ENCODE measurements around the gene TTC14. TPM values are rescaled to one million over a fixed set of nuclear protein-coding genes. Genes with fewer than 3 reads are reported as not detected.
"Not testable (repeated sequence)": the region's sequence is repeated elsewhere in the genome, so short reads cannot be mapped to it uniquely, and the experiment has no call there.

The TTC14 gene
- total and polyA plus RNA-seq, 2 experiments from 2014 or later, result 27.8 to 37.0 TPM

DNA sequence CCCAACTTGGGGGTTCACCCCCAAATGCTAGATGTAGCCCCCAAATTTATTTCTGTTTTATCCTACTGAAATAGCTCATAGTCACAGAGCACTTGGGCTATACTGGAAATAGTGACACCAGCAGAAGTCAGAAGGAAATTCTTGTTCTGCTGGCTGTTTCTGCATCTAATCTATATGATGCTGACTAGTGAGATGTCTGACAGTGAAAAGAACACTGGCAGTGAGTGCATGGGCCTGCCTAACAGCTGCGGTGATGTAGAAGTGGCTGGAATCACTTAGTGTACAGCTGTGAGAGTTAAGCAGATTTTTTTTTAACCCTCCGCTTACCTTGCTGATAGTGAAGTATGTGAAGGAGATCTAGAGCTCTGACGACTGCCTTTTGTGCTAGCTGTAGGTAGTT lies 14.0 kb downstream of the TTC14 start:
- Histone ChIP-seq H3K27ac (peak overlapping the region; percentile 11), H3K4me1 (ENCODE audit: low read depth) (peaks cover 5% of the 10 kb centered on the region), H3K27me3 (no peaks in the 10 kb centered on the region), H3K36me3 (peaks cover 25% of the 10 kb centered on the region), H3K9me3 (ENCODE audit: low read depth) (no peaks in the 10 kb centered on the region), H3K4me3 (no peak overlapping the region)
- TF ChIP-seq, protein P1, sequence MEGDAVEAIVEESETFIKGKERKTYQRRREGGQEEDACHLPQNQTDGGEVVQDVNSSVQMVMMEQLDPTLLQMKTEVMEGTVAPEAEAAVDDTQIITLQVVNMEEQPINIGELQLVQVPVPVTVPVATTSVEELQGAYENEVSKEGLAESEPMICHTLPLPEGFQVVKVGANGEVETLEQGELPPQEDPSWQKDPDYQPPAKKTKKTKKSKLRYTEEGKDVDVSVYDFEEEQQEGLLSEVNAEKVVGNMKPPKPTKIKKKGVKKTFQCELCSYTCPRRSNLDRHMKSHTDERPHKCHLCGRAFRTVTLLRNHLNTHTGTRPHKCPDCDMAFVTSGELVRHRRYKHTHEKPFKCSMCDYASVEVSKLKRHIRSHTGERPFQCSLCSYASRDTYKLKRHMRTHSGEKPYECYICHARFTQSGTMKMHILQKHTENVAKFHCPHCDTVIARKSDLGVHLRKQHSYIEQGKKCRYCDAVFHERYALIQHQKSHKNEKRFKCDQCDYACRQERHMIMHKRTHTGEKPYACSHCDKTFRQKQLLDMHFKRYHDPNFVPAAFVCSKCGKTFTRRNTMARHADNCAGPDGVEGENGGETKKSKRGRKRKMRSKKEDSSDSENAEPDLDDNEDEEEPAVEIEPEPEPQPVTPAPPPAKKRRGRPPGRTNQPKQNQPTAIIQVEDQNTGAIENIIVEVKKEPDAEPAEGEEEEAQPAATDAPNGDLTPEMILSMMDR (IDR thresholded peaks at IDR 0.05; ENCODE audit: low read depth, low read length), result no peak
- peak in 1 of 2 donors; percentile 55 for DNase-seq (ENCODE audit: low read depth in 1 of 2, low spot score in 1 of 2)

DNA sequence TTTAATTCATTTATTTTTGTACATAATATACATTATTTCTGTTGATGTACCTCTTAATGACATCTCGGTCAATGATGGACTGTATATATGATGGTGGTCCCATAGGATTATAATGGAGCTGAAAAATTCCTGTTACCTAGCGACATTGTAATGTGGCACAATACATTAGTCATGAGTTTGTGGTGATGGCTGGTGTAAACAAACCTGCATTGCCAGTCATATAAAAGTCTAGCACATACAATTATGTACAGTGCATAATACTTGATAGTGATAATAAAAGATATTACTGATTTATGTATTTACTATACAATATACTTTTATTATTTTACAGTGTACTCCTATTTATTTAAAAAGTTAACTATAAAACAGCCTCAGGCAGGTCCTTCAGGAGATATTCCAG lies 15.1 kb downstream of the TTC14 start:
- H3K4me3 ChIP-seq, result no peak overlapping the region

DNA sequence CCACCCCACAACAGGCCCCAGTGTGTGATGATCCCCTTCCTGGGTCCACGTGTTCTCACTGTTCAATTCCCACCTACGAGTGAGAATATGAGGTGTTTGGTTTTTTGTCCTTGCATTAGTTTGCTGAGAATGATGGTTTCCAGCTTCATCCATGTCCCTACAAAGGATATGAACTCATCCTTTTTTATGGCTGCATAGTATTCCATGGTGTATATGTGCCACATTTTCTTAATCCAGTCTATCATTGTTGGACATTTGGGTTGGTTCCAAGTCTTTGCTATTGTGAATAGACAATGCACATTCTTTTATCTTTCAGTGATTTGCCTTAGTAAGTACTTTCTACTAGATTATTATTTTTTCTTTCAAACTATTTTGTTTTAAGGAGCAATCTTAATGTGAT lies 16.6 kb downstream of the TTC14 start:
- not testable (repeated sequence) for H3K9me3 ChIP-seq (ENCODE audit: low read depth); H3K27me3 ChIP-seq; H3K4me3 ChIP-seq; H3K27ac ChIP-seq; H3K4me1 ChIP-seq (ENCODE audit: low read depth); DNase-seq (ENCODE audit: low read depth in 1 of 2, low spot score in 1 of 2); H3K36me3 ChIP-seq

More for the DNA sequence above, 15.1 kb downstream of the TTC14 start:
- Histone ChIP-seq H3K36me3 (peaks cover 14% of the 10 kb centered on the region), H3K27me3 (no peaks in the 10 kb centered on the region), H3K9me3 (ENCODE audit: low read depth) (no peaks in the 10 kb centered on the region), H3K27ac (no peak overlapping the region), H3K4me1 (ENCODE audit: low read depth) (peaks cover 5% of the 10 kb centered on the region)
- TF ChIP-seq, protein P1 (IDR thresholded peaks at IDR 0.05; ENCODE audit: low read depth, low read length), result no peak
- DNase-seq (ENCODE audit: low read depth in 1 of 2, low spot score in 1 of 2), result no peak

DNA sequence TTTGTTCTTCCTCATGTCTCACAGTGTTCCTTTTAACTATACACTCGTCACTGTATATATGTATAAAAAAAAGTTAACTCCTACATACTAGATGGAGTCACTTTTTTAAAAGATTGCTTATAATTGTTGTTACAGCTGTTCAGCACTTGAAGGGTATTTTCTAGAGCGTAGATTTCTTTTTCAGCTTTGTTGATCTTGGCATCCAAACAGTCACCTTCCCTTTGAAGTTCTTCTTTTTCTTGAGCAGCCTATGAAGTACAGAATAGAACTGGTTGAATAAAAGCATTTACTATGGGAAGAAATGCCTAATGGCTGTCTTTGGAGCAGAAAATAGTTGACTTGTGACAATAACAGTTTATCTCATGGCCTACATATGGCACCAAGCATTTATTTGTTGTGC lies 17.8 kb downstream of the TTC14 start:
- TF ChIP-seq, protein P1 (IDR thresholded peaks at IDR 0.05; ENCODE audit: low read depth, low read length), result no peak
- Histone ChIP-seq H3K4me3 (no peak overlapping the region), H3K36me3 (peaks cover under 1% of the 10 kb centered on the region), H3K9me3 (ENCODE audit: low read depth) (no peaks in the 10 kb centered on the region), H3K4me1 (ENCODE audit: low read depth) (peaks cover 5% of the 10 kb centered on the region), H3K27ac (no peak overlapping the region), H3K27me3 (no peaks in the 10 kb centered on the region)
- DNase-seq (ENCODE audit: low read depth in 1 of 2, low spot score in 1 of 2), result no peak

DNA sequence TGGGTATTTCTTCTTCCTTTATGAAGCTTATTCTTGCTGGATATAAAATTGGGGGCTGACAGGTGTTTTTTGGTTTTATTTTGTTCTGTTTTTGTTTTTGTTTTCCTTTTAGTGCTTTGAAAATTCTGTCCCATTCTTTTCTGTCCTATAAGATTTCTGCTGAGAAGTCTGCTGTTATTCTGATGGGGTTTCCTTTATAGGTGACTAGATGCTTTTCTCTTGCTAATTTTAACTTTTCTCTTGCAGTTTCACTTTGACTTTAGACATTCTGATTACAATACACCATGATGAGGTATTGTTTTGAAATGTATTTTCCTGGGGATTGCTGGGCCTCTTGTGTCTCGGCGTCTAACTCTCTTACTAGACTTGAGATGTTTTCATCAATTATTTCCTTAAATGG lies 22.8 kb downstream of the TTC14 start:
- Histone ChIP-seq H3K4me3 (no peak overlapping the region), H3K36me3 (no peaks in the 10 kb centered on the region), H3K27ac (no peak overlapping the region), H3K9me3 (ENCODE audit: low read depth) (no peaks in the 10 kb centered on the region), H3K4me1 (ENCODE audit: low read depth) (no peaks in the 10 kb centered on the region), H3K27me3 (no peaks in the 10 kb centered on the region)
- TF ChIP-seq, protein P1 (IDR thresholded peaks at IDR 0.05; ENCODE audit: low read depth, low read length), result no peak
- DNase-seq (ENCODE audit: low read depth in 1 of 2, low spot score in 1 of 2), result no peak

DNA sequence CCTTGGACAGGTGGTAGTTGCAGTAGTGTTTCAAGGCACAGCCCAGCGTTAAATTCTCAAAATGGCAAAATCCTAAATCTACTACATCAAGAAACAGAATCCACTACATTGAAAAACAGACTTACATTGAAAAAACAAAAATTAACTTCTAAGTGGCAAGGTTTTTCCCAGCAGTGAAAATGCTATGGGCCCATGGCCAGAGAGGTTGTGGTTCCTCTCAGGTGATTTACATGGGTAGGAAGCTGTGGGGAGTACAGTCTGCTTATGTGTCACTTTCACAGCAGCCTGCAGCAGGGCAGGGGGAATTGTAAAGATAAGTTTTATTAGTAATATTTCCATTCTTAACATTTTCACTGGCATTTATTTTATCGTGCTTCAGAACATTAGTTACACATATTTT lies 24.9 kb downstream of the TTC14 start:
- Histone ChIP-seq H3K27ac (no peak overlapping the region), H3K36me3 (no peaks in the 10 kb centered on the region), H3K4me1 (ENCODE audit: low read depth) (no peaks in the 10 kb centered on the region), H3K9me3 (ENCODE audit: low read depth) (no peaks in the 10 kb centered on the region), H3K27me3 (no peaks in the 10 kb centered on the region), H3K4me3 (no peak overlapping the region)
- DNase-seq (ENCODE audit: low read depth in 1 of 2, low spot score in 1 of 2), result no peak
- TF ChIP-seq, protein P1 (IDR thresholded peaks at IDR 0.05; ENCODE audit: low read depth, low read length), result no peak

Measured in cardiac muscle cell (in vitro differentiated cells and primary cell).